ENCODE data around the gene EPHA8. TPM values are rescaled to one million over a fixed set of nuclear protein-coding genes. Genes with fewer than 3 reads are reported as not detected.

EPHA8 gene
- total RNA-seq, 1 experiment from 2014 or later = 0.07 TPM

- no peak overlapping the region for H3K4me2 ChIP-seq (ENCODE audit: low read length)
- BruUV-seq (replicated peaks) = no TSS peak
- H2AFZ ChIP-seq (ENCODE audit: low read length) = no peak overlapping the region
- H3K4me1 ChIP-seq (ENCODE audit: insufficient read depth, low read length) = no peaks in the 10 kb centered on the region
- intact Hi-C loops (cut with micrococcal nuclease) = no loop called here
- no peak for ATAC-seq
- H3K4me3 ChIP-seq (ENCODE audit: low read length) = no peak overlapping the region
- H3K9me3 ChIP-seq (ENCODE audit: low read length) = no peaks in the 10 kb centered on the region
- H3F3A ChIP-seq (ENCODE audit: low read length, unreplicated experiment) = no peaks in the 10 kb centered on the region
- H4K20me1 ChIP-seq (ENCODE audit: low read length) = no peaks in the 10 kb centered on the region
- ChIA-PET CTCF (no interaction called here), POLR2A (ENCODE audit: unreplicated experiment) (no interaction called here)
- H3K36me3 ChIP-seq (ENCODE audit: low read depth, low read length) = no peaks in the 10 kb centered on the region
- H3K9me2 ChIP-seq (replicated peaks; ENCODE audit: low read length) = no peaks in the 10 kb centered on the region
- no peak overlapping the region for H3K9ac ChIP-seq (ENCODE audit: low read length)
- H3K79me2 ChIP-seq (ENCODE audit: low read length) = no peaks in the 10 kb centered on the region
- DNase-seq = no peak
- peaks cover 48% of the 10 kb centered on the region for H3K27me3 ChIP-seq (ENCODE audit: low read length)
- TF ChIP-seq EZH2phosphoT487 (IDR thresholded peaks at IDR 0.05; ENCODE audit: borderline replicate concordance, low read length) (no peak), EZH2 (IDR thresholded peaks at IDR 0.05; ENCODE audit: low read length, unreplicated experiment) (no peak)
- TF ChIP-seq, protein P1, sequence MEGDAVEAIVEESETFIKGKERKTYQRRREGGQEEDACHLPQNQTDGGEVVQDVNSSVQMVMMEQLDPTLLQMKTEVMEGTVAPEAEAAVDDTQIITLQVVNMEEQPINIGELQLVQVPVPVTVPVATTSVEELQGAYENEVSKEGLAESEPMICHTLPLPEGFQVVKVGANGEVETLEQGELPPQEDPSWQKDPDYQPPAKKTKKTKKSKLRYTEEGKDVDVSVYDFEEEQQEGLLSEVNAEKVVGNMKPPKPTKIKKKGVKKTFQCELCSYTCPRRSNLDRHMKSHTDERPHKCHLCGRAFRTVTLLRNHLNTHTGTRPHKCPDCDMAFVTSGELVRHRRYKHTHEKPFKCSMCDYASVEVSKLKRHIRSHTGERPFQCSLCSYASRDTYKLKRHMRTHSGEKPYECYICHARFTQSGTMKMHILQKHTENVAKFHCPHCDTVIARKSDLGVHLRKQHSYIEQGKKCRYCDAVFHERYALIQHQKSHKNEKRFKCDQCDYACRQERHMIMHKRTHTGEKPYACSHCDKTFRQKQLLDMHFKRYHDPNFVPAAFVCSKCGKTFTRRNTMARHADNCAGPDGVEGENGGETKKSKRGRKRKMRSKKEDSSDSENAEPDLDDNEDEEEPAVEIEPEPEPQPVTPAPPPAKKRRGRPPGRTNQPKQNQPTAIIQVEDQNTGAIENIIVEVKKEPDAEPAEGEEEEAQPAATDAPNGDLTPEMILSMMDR (conservative IDR thresholded peaks at IDR 0.05; ENCODE audit: low read depth, low read length) = no peak
- no peak overlapping the region for H3K27ac ChIP-seq (ENCODE audit: low read length)
Observed at GRCh38 chr1:22608361-22608760, 45.1 kb downstream of the EPHA8 start.

DNA sequence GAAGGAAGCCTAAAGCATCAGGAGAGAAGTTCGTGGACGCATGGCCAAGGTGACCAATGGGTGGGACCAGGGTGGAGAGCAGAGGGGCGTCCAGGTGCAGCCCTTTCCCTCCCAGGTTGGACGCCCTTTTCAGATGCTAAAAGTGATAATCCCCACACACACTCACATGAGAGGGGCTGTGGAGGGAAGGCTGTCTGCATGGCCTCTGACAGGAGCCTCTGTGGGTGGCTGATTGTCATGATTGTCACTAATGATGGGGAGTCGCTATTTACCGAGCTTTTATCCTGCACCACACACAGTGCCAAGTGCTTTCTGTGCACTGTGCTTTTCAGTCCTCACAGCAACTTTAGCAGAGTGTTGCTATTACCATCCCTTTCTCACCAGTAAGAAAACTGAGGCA is 46.0 kb downstream of the EPHA8 start:
- H3F3A ChIP-seq (ENCODE audit: low read length, unreplicated experiment) = no peaks in the 10 kb centered on the region
- no peak for TF ChIP-seq EZH2phosphoT487 (IDR thresholded peaks at IDR 0.05; ENCODE audit: borderline replicate concordance, low read length)
- TF ChIP-seq, protein P1 (conservative IDR thresholded peaks at IDR 0.05; ENCODE audit: low read depth, low read length) = no peak
- TF ChIP-seq EZH2 (IDR thresholded peaks at IDR 0.05; ENCODE audit: low read length, unreplicated experiment) = no peak
- H3K9me2 ChIP-seq (replicated peaks; ENCODE audit: low read length) = no peaks in the 10 kb centered on the region
- no peak overlapping the region for H3K4me3 ChIP-seq (ENCODE audit: low read length)
- no peaks in the 10 kb centered on the region for H3K36me3 ChIP-seq (ENCODE audit: low read depth, low read length)
- DNase-seq (no peak), ATAC-seq (no peak)
- no peaks in the 10 kb centered on the region for H3K4me1 ChIP-seq (ENCODE audit: insufficient read depth, low read length)
- H3K27me3 ChIP-seq (ENCODE audit: low read length) = peaks cover 39% of the 10 kb centered on the region
- no peak overlapping the region for H3K27ac ChIP-seq (ENCODE audit: low read length)
- H3K9me3 ChIP-seq (ENCODE audit: low read length) = no peaks in the 10 kb centered on the region
- H3K4me2 ChIP-seq (ENCODE audit: low read length) = no peak overlapping the region
- no peak overlapping the region for H3K9ac ChIP-seq (ENCODE audit: low read length)
- POLR2A ChIA-PET (ENCODE audit: unreplicated experiment) = no interaction called here
- no TSS peak for BruUV-seq (replicated peaks)
- H4K20me1 ChIP-seq (ENCODE audit: low read length) = no peaks in the 10 kb centered on the region
- intact Hi-C loops (cut with micrococcal nuclease) = no loop called here
- no peak overlapping the region for H2AFZ ChIP-seq (ENCODE audit: low read length)
- CTCF ChIA-PET = no interaction called here
- H3K79me2 ChIP-seq (ENCODE audit: low read length) = no peaks in the 10 kb centered on the region

DNA sequence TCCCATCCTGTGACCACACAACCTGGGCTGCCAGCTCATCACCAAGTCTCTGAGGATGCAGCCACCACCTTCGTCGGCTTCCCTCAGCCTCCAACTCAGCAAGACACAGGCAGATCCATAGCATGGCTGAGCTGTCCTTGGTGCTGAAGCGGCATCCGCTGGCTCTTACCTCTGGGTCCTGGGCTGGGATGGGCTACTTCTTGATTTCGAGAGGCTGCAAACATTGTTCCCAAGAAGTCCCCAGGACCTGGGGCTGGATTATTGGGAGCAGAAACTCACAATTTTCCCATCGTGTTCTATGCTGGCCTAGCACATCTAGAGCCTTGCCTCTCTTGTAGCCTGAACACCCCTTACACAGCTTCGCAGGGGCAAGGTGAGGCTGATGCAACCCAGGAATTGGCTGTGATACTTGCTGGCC is 48.2 kb downstream of the EPHA8 start:
- no peak for TF ChIP-seq EZH2phosphoT487 (IDR thresholded peaks at IDR 0.05; ENCODE audit: borderline replicate concordance, low read length)
- TF ChIP-seq, protein P1 (conservative IDR thresholded peaks at IDR 0.05; ENCODE audit: low read depth, low read length) = no peak
- no peak for TF ChIP-seq EZH2 (IDR thresholded peaks at IDR 0.05; ENCODE audit: low read length, unreplicated experiment)
- H3K4me3 ChIP-seq (ENCODE audit: low read length) = no peak overlapping the region
- H3K79me2 ChIP-seq (ENCODE audit: low read length) = no peaks in the 10 kb centered on the region
- intact Hi-C loops (cut with micrococcal nuclease) = no loop called here
- H3K4me2 ChIP-seq (ENCODE audit: low read length) = no peak overlapping the region
- H3K36me3 ChIP-seq (ENCODE audit: low read depth, low read length) = no peaks in the 10 kb centered on the region
- no TSS peak for BruUV-seq (replicated peaks)
- no peaks in the 10 kb centered on the region for H4K20me1 ChIP-seq (ENCODE audit: low read length)
- H2AFZ ChIP-seq (ENCODE audit: low read length) = no peak overlapping the region
- H3K9me3 ChIP-seq (ENCODE audit: low read length) = no peaks in the 10 kb centered on the region
- H3K4me1 ChIP-seq (ENCODE audit: insufficient read depth, low read length) = no peaks in the 10 kb centered on the region
- peaks cover 35% of the 10 kb centered on the region for H3K27me3 ChIP-seq (ENCODE audit: low read length)
- ChIA-PET POLR2A (ENCODE audit: unreplicated experiment) (interaction anchor here (0.6 kb wide), 1 partner anchor 304 kb away, joined by 6 read pairs; no protein-coding TSS in a partner anchor), CTCF (no interaction called here)
- DNase-seq (peak; percentile 51), ATAC-seq (no peak)
- no peaks in the 10 kb centered on the region for H3F3A ChIP-seq (ENCODE audit: low read length, unreplicated experiment)
- H3K9me2 ChIP-seq (replicated peaks; ENCODE audit: low read length) = no peaks in the 10 kb centered on the region
- no peak overlapping the region for H3K9ac ChIP-seq (ENCODE audit: low read length)
- no peak overlapping the region for H3K27ac ChIP-seq (ENCODE audit: low read length)

Measured in PC-3 (cell line).